ENCODE results near the gene MAN2A2. TPM values are rescaled to one million over a fixed set of nuclear protein-coding genes. Genes with fewer than 3 reads are reported as not detected.

MAN2A2 gene
- total RNA-seq, 6 experiments from 2014 or later, result 41.4 to 91.6 (median 59.8) TPM

GRCh38 chr15:90877996-90878395 is 25.1 kb upstream of the MAN2A2 start:
- Histone ChIP-seq H3K4me3 (no peak overlapping the region), H3K36me3 (peaks cover 16 to 65% (median 40%) of the 10 kb centered on the region in 4 donors), H3K9me3 (no peaks in the 10 kb centered on the region), H3K27ac (no peak overlapping the region), H3K27me3 (no peaks in the 10 kb centered on the region), H3K4me1 (peaks cover 0 to 50% (median 13%) of the 10 kb centered on the region in 4 donors)
- TF ChIP-seq POLR2A (IDR thresholded peaks at IDR 0.05) (no peak), CTCF (IDR thresholded peaks at IDR 0.05) (no peak)
- intact Hi-C loops (cut with DNase I), result no loop called here
- 92% methylated on average over 4 of the region's 14 CpGs for WGBS (ENCODE audit: insufficient coverage, low coverage, low lambda C conversion rate, missing lambda C conversion rate)
- ATAC-seq (no peak), DNase-seq (peak in 1 of 3 donors; percentile 44)

GRCh38 chr15:90878660-90879059 is 24.4 kb upstream of the MAN2A2 start:
- WGBS (ENCODE audit: insufficient coverage, low coverage, low lambda C conversion rate, missing lambda C conversion rate), result 100% methylated on average over 3 of the region's 15 CpGs
- H3K4me3 ChIP-seq, result no peak overlapping the region
- H3K27ac ChIP-seq, result no peak overlapping the region
- no peak for TF ChIP-seq CTCF (IDR thresholded peaks at IDR 0.05)
- no peak for TF ChIP-seq POLR2A (IDR thresholded peaks at IDR 0.05)
- DNase-seq, result no peak
- peaks cover 0 to 50% (median 20%) of the 10 kb centered on the region in 4 donors for H3K4me1 ChIP-seq
- no peaks in the 10 kb centered on the region for H3K27me3 ChIP-seq
- no peaks in the 10 kb centered on the region for H3K9me3 ChIP-seq
- intact Hi-C loops (cut with DNase I), result no loop called here
- H3K36me3 ChIP-seq, result peaks cover 16 to 65% (median 40%) of the 10 kb centered on the region in 4 donors
- no peak for ATAC-seq

- Histone ChIP-seq H3K36me3 (peaks cover 16 to 65% (median 40%) of the 10 kb centered on the region in 4 donors), H3K4me1 (peaks cover 0 to 50% (median 21%) of the 10 kb centered on the region in 4 donors), H3K9me3 (no peaks in the 10 kb centered on the region), H3K4me3 (no peak overlapping the region), H3K27me3 (no peaks in the 10 kb centered on the region), H3K27ac (no peak overlapping the region)
- 80% methylated on average over 1 of the region's 35 CpGs for WGBS (ENCODE audit: insufficient coverage, low coverage, low lambda C conversion rate, missing lambda C conversion rate)
- ATAC-seq, result no peak
- intact Hi-C loops (cut with DNase I), result no loop called here
- TF ChIP-seq POLR2A (IDR thresholded peaks at IDR 0.05) (no peak), CTCF (IDR thresholded peaks at IDR 0.05) (no peak)
- DNase-seq, result peak in 1 of 3 donors; percentile 52
These were observed 23.3 kb upstream of the MAN2A2 start for GRCh38 chr15:90879730-90880366.

GRCh38 chr15:90880381-90881145 is 22.5 kb upstream of the MAN2A2 start:
- TF ChIP-seq CTCF (IDR thresholded peaks at IDR 0.05) (no peak), POLR2A (IDR thresholded peaks at IDR 0.05) (no peak)
- Histone ChIP-seq H3K36me3 (peaks cover 16 to 65% (median 40%) of the 10 kb centered on the region in 4 donors), H3K27me3 (no peaks in the 10 kb centered on the region), H3K4me3 (no peak overlapping the region), H3K4me1 (peaks cover 0 to 50% (median 23%) of the 10 kb centered on the region in 4 donors), H3K27ac (peak overlapping the region in 1 of 3 donors; percentile 13), H3K9me3 (no peaks in the 10 kb centered on the region)
- 45% methylated on average over 3 of the region's 16 CpGs for WGBS (ENCODE audit: insufficient coverage, low coverage, low lambda C conversion rate, missing lambda C conversion rate)
- no peak for ATAC-seq
- peak in 1 of 3 donors; percentile 47 for DNase-seq
- intact Hi-C loops (cut with DNase I), result no loop called here

Measured in right lobe of liver (tissue), 6 donors.